ENCODE results near the gene PTGS1. TPM values are rescaled to one million over a fixed set of nuclear protein-coding genes. Genes with fewer than 3 reads are reported as not detected.

Gene PTGS1
- polyA plus RNA-seq, 1 of the 3 experiments (the other 2 are of a cell fraction): 5.4 TPM

DNA sequence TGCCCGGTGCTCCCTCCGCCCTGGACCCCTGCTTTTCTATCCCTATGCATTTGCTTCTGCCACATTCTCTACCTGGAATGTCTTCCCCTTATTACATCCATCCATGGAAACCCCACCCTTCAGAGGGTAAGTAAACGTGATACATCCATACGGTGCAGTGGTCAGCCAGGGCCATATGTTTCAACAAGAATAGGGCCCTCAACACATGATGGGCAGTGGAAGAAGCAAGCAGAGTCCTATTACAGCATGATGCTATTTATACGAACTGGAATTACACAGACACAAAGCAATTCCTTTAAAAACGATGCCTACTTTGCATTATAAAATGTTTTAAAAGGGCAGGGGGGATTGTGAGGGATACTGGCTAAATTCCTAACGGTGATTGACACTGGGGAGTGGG is 38.2 kb upstream of the PTGS1 start:
- no peak overlapping the region for H3K27ac ChIP-seq (ENCODE audit: low read depth in 2 of 2, low read length in 1 of 2)
- ChIA-PET POLR2A (no interaction called here), CTCF (interaction anchor here (1.3 to 1.5 kb wide), 3 partner anchors 18 to 233 kb away, joined by 4 to 5 read pairs (median 4); no protein-coding TSS in a partner anchor)
- peaks cover 5% of the 10 kb centered on the region in 2 experiments for H3K36me3 ChIP-seq (replicated peaks in 1 of 2; ENCODE audit: control insufficient read depth in 1 of 2, insufficient read depth in 2 of 2, low read length in 1 of 2)
- H2AFZ ChIP-seq (ENCODE audit: low read depth): no peak overlapping the region
- H3K79me2 ChIP-seq (ENCODE audit: insufficient read depth): no peaks in the 10 kb centered on the region
- DNase-seq: no peak
- no peak for TF ChIP-seq CTCF (IDR thresholded peaks at IDR 0.05)
- no peak overlapping the region for H3K4me3 ChIP-seq (ENCODE audit: low read depth in 2 of 2, low read length in 1 of 2)
- H3K4me2 ChIP-seq: no peak overlapping the region
- no peaks in the 10 kb centered on the region for H3K9me2 ChIP-seq
- no peaks in the 10 kb centered on the region for H3K9me3 ChIP-seq
- no peaks in the 10 kb centered on the region for H4K20me1 ChIP-seq (ENCODE audit: insufficient read depth)
- no peaks in the 10 kb centered on the region for H3K27me3 ChIP-seq (ENCODE audit: insufficient read depth)
- no peaks in the 10 kb centered on the region for H3F3A ChIP-seq (replicated peaks; ENCODE audit: insufficient read depth)
- H3K4me1 ChIP-seq (ENCODE audit: control insufficient read depth in 1 of 2, insufficient read depth in 2 of 2, low read depth in 1 of 2, low read length in 1 of 2): peaks cover 0 to 6% of the 10 kb centered on the region in 2 experiments; a peak in 1 of 4 replicates
- 78% methylated on average over 7 of the region's 7 CpGs for WGBS (ENCODE audit: low lambda C conversion rate)
- no peak overlapping the region for H3K9ac ChIP-seq

DNA sequence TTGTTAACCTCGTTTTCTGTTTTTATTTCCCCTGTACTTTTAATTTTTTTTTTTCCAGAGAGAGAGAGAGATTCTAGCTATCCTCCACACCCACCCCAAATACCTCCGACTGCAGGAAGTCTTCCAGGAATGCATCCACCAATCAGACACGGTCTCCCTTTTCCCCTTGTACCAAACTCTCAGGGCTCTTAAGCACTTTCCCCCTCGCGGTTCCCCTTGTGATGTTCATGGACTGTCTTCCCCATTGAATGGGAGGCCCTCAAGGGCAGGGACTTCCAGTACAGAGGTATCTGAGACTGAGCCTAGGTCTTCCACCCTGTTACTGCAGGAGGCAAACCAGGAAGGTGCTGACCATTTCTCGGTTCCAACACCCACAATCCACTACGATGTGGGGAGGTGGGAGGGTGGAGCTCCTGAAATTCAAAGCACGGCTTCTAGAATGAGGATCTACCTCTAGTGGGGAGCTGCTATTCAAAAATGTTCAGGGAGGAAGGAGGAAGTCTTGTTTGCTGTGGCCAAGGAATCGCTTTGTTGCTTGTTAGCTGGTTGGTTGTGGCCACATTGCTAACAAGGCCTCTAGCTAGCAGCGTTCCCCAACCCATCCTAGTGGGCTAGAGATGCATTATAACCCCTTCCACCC is 37.5 kb upstream of the PTGS1 start:
- Histone ChIP-seq H3K27ac (ENCODE audit: low read depth in 2 of 2, low read length in 1 of 2) (no peak overlapping the region), H3K9ac (no peak overlapping the region), H3K79me2 (ENCODE audit: insufficient read depth) (no peaks in the 10 kb centered on the region), H3K36me3 (replicated peaks in 1 of 2; ENCODE audit: control insufficient read depth in 1 of 2, insufficient read depth in 2 of 2, low read length in 1 of 2) (peaks cover 5% of the 10 kb centered on the region in 2 experiments), H3K4me1 (ENCODE audit: control insufficient read depth in 1 of 2, insufficient read depth in 2 of 2, low read depth in 1 of 2, low read length in 1 of 2) (peaks cover 0 to 6% of the 10 kb centered on the region in 2 experiments; a peak in 1 of 4 replicates), H2AFZ (ENCODE audit: low read depth) (no peak overlapping the region), H3K9me3 (no peaks in the 10 kb centered on the region), H3F3A (replicated peaks; ENCODE audit: insufficient read depth) (no peaks in the 10 kb centered on the region), H3K27me3 (ENCODE audit: insufficient read depth) (no peaks in the 10 kb centered on the region), H3K9me2 (no peaks in the 10 kb centered on the region), H3K4me3 (ENCODE audit: low read depth in 2 of 2, low read length in 1 of 2) (no peak overlapping the region), H4K20me1 (ENCODE audit: insufficient read depth) (no peaks in the 10 kb centered on the region), H3K4me2 (no peak overlapping the region)
- CTCF ChIA-PET: interaction anchor here (0.9 to 5.3 kb wide), 6 partner anchors 17 to 234 kb away, joined by 3 to 26 read pairs (median 4); no protein-coding TSS in a partner anchor
- no peak for DNase-seq
- 97% methylated on average over 10 of the region's 10 CpGs for WGBS (ENCODE audit: low lambda C conversion rate)
- no peak for TF ChIP-seq POLR2AphosphoS5 (IDR thresholded peaks at IDR 0.05; ENCODE audit: low read depth, low read length)
- TF ChIP-seq, protein P1, sequence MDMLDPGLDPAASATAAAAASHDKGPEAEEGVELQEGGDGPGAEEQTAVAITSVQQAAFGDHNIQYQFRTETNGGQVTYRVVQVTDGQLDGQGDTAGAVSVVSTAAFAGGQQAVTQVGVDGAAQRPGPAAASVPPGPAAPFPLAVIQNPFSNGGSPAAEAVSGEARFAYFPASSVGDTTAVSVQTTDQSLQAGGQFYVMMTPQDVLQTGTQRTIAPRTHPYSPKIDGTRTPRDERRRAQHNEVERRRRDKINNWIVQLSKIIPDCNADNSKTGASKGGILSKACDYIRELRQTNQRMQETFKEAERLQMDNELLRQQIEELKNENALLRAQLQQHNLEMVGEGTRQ (IDR thresholded peaks at IDR 0.05; ENCODE audit: borderline replicate concordance, low read depth, low read length): no peak
- no peak for TF ChIP-seq RFX5 (IDR thresholded peaks at IDR 0.05; ENCODE audit: low read length)
- TF ChIP-seq FOXM1 (IDR thresholded peaks at IDR 0.05; ENCODE audit: low read depth): no peak
- TF ChIP-seq TCF12 (IDR thresholded peaks at IDR 0.05): no peak
- no peak for TF ChIP-seq TAF1 (IDR thresholded peaks at IDR 0.05; ENCODE audit: borderline replicate concordance, low read depth, low read length)
- TF ChIP-seq, protein P2, sequence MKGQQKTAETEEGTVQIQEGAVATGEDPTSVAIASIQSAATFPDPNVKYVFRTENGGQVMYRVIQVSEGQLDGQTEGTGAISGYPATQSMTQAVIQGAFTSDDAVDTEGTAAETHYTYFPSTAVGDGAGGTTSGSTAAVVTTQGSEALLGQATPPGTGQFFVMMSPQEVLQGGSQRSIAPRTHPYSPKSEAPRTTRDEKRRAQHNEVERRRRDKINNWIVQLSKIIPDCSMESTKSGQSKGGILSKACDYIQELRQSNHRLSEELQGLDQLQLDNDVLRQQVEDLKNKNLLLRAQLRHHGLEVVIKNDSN (IDR thresholded peaks at IDR 0.05; ENCODE audit: borderline replicate concordance, low read depth): no peak
- no peak for TF ChIP-seq MEF2A (IDR thresholded peaks at IDR 0.05; ENCODE audit: borderline replicate concordance, low read depth)
- no peak for TF ChIP-seq YY1 (IDR thresholded peaks at IDR 0.05; ENCODE audit: low read depth)
- no peak for TF ChIP-seq IRF3 (IDR thresholded peaks at IDR 0.05; ENCODE audit: low read depth, low read length)
- TF ChIP-seq SIN3A (IDR thresholded peaks at IDR 0.05; ENCODE audit: borderline replicate concordance, low read depth, low read length): no peak
- TF ChIP-seq RXRA (IDR thresholded peaks at IDR 0.05; ENCODE audit: borderline replicate concordance, low read depth): no peak
- no peak for TF ChIP-seq RCOR1 (IDR thresholded peaks at IDR 0.05; ENCODE audit: low read length)
- TF ChIP-seq, protein P3, sequence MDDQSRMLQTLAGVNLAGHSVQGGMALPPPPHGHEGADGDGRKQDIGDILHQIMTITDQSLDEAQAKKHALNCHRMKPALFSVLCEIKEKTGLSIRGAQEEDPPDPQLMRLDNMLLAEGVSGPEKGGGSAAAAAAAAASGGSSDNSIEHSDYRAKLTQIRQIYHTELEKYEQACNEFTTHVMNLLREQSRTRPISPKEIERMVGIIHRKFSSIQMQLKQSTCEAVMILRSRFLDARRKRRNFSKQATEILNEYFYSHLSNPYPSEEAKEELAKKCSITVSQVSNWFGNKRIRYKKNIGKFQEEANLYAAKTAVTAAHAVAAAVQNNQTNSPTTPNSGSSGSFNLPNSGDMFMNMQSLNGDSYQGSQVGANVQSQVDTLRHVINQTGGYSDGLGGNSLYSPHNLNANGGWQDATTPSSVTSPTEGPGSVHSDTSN (IDR thresholded peaks at IDR 0.05): no peak
- POLR2A ChIA-PET: no interaction called here
